GM18873 (cell line): ENCODE results near the gene FOXF2.

ENCODE experiments used
- ATAC-seq: cut with Tn5 transposase; IDR thresholded peaks from one replicate; pipeline ENCODE4 v1.9.1; 2021; ENCODE audit warnings: mild to moderate bottlenecking, moderate library complexity, moderate number of reproducible peaks; ENCODE audit not compliant: unreplicated experiment, low FRiP score

FOXF2 gene

DNA sequence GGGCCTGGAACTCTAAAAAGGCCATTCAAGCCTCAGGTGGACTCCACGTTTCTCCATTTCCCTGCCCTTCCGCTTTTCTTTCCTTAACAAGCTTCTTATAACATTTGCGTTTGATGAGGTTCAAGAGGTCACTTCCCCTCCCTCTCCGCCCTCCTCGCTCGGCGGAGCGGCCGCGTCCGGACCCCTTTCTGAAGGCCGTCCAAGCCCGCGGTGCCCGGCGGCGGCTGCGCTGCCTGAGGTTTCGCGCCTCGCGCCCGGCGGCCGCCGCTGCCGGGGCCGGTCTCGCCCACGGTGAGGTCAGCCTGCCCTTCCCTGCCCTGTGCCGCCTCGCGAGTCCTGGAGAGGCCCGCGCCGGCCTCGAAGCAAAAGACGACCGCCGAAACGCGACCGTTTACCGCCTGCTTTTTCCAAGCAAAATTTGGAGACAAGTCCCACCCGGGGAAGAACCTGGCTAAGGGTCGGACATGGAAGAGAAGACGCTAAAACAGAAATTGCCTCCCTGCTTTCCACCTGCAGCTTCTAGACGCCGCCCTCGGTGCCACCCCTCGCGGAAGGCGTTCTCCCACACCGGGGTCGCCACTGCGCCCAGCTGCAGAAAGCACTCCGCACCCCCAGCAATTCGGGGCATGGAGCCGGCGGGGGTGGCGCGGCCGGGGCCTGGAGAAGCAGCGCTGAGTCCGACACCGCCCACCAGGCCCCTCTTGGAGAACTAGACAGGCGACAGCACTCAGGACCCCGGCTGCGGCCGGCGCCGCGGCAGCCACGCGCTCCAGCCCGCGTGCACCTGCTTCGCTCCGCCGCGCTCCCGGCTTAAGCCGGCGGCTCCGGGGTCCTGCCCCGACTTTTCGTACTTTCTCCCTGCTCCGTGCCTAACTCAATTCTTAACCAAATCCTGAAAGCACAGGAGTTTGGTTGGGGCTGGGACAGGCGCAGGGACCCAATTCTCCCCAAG is 11.0 kb upstream of the FOXF2 start:
- no peak for ATAC-seq

GRCh38 chr6:1379017-1379787 is 10.2 kb upstream of the FOXF2 start:
- no peak for ATAC-seq

- ATAC-seq = no peak
These were observed 9.6 kb upstream of the FOXF2 start for GRCh38 chr6:1379788-1380147.

DNA sequence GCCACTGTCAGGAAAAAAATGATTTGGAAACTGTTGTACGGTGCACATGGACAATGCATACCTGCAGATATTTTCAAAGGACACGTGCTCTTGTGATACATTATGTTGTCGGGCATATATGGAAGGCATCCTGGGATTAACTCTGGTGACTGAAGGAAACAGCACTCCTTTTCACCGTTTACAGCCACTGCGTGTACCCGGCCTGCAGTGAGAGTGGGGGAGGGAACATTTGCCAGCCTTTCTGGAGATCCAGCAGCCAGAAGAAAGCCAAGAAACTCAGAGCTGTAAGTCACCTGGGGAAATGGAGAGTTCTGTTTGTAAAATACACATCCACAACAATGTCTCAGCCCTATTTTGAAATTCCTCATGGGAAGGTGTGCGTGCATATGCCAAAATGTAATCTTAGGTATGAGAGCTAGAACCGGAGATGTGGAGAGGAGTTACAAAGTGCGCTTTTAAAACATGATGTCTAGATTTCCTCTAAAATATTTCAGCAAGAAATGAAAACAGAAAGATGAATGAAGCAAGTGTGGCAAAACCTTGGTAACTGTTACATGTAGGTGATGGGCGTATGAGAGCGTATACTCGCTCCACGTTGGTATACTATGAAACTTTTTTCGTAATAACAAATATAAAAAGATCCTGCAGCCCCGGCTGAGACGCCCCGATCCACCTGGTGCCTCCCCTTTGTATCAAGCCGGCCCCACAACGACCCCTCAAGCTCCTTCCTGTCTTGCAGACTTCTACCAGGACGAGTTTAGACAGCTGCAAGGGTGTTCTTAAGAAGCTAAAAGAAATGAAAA is 8.6 kb upstream of the FOXF2 start:
- no peak for ATAC-seq

GRCh38 chr6:1381481-1382330 is 7.7 kb upstream of the FOXF2 start:
- no peak for ATAC-seq

DNA sequence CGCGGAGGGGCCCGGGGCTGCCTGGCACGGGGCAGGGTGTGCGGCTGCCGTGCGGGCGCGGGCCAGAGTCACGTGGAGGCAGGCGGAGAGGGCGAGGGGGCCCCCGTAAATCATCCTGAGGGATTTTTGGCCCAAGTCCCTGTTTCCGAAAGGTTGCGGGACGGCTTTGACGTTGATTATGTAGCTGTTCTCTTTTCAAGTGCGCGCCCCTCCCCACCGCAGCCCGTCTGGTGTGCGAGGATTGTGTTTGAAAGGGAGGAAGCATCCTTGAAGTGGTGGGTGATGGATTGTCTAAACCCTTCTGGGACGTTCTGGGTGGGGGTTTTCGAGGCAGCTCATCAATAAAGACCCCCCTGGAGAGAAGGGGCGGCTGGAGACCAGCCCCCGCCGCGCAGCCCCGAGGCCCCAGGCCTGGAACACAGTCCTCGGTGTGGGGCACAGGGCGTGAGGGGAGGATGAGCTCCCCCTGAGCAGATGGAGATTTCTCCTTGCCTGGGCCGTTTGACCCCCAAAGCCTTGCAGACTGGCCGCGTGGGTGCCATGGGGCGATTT is 7.0 kb upstream of the FOXF2 start:
- no peak for ATAC-seq

DNA sequence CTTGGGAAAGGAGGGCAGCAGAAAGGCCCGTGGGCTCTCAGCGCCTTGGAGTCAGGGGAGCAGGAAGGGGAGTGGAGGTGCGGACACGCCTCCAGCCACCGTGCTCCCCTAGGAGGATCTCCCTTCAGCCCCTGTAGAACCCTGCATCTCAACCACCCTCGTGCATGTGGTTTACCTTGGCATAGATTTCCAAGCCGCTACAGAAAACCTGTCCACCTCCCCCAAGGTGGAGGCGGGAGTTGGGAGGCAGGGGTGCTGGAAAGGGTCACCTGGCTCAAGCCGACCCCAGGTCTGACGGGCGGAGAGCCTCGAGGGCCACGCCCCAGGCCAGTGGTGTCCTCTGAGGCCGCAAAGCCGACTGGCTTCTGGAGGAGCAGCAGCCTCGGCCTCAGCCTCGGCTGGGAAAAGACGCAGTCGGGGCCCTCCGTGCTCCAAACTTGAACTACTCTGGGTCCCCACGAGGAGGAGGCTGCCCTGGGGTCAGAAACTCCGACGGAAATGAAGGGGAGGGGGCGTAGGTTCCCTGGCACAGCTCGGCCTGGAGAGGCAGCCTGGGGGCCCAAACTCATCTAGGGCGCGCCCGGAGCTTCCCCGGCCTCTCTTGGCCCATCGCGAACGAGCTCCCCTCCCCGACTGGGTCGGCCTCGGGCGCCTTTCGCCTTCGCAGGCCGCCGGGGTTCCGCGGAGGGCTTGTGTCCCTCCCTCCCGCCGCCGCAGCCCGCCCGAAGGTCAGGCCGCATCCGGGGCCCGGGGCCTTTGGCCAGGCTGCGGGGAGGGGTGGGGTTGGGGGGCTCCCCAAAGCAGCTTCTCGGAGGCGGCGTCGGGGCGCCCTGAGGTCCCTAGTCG is 6.3 kb upstream of the FOXF2 start:
- no peak for ATAC-seq

DNA sequence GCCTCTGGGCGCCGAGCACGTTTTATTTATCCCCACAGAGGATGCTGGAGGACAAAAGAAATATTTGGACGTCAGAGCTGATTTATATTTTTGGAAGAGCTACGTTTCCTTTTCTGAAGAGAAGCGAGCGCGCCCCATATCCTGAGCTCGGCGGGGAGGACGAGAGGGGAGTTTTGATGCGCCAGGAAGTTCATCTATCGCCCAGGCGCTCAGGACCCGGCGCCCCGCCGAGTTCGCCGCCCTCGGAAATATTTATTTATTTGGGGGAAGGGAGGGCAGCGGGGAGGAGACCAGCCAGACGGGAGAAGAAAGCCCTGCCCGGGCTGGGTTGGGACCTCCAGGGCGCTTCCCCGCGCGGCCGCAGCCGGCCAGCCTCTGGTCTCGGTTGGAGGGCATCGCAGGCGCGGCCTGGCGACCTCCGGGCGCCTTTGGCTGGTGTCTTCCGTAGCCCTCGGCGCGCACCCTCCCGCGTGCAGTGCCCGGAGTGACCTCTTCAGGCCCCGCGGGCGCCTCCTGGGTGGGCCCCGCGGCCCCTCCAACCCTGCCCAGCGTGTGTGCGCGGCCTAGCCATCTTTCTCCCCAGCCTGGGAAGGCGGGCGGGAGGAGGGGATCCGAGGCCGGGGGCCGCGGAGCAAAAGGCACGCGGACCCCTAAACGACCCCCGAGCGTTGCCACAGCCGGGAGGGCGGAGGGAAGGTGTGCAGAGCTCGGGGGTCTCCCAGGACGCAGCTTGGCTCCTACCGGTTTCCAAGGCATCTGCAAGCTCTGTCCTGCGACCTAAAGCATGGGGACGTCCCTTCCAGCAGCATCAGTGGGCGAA is 5.4 kb upstream of the FOXF2 start:
- no peak for ATAC-seq

GRCh38 chr6:1384549-1385128 is 4.7 kb upstream of the FOXF2 start:
- no peak for ATAC-seq

GRCh38 chr6:1385129-1386037 is 4.0 kb upstream of the FOXF2 start:
- ATAC-seq = no peak

GRCh38 chr6:1386038-1386709 is 3.2 kb upstream of the FOXF2 start:
- ATAC-seq = no peak

DNA sequence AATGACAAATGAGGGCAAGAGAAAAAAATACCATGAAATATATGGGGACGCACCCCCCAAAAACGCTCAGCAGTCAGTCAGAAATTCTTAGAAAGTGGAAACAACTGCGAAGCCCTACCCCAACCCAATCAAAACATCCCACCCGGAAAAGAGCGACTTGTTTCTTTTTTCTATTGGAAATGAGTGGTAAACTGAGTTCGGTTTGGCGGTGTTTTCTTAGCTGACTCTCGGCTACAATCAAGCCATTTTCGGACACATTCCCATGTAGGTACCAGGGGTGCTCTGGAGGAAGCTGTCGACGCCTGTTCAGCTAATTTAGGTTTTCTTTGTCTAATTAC is 1.9 kb upstream of the FOXF2 start:
- ATAC-seq = no peak

DNA sequence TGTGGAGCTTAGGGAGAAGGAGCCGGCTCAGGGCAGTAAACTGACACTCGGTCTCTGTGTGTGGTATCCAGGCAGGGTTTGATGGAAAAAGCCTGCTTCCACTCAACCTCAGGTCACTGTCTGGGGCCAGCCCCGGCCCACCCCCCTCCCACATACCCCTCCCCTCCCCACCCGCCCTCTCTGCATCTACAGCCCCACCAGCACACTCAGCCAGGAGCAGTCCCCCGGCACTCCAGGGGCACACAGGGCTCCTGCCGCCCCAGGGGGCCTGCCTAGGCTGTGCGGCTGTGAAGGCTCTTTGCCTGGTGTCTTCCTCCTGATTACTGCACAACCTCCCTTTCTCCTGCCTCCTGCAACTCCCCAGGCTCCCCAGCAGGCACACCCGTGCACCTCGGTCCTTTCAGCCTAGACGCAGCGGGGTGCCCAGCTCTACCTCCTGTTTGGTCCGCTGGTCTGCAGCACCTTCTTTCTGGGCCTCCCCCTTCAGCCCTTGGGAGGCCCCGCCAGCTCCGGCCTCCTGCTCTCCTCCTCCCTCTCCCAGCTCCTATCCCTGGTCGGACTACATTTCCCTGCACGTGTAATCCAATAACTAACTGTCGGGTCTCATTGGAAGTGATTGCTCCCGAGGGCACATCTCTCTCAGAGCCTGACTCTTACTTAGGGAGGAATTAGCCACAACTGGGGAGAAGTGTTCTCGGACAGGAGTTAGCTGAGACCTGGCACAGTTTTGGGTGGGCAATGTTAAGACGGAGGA is 1.3 kb upstream of the FOXF2 start:
- ATAC-seq = no peak

- no peak for ATAC-seq
These were observed 577 bp upstream of the FOXF2 start for GRCh38 chr6:1388630-1389368.
